ENCODE data around the gene FCHO2.

The FCHO2 gene

GRCh38 chr5:73129143-73129542 is 173.3 kb downstream of the FCHO2 start:
- no peak for TF ChIP-seq CTCF (IDR thresholded peaks at IDR 0.05; ENCODE audit: insufficient read depth, low read length, poor library complexity, severe bottlenecking)
- DNase-seq (ENCODE audit: extremely low read depth, insufficient read length): no peak
- H3K36me3 ChIP-seq (ENCODE audit: control insufficient read depth, insufficient read depth, low read length): no peaks in the 10 kb centered on the region

DNA sequence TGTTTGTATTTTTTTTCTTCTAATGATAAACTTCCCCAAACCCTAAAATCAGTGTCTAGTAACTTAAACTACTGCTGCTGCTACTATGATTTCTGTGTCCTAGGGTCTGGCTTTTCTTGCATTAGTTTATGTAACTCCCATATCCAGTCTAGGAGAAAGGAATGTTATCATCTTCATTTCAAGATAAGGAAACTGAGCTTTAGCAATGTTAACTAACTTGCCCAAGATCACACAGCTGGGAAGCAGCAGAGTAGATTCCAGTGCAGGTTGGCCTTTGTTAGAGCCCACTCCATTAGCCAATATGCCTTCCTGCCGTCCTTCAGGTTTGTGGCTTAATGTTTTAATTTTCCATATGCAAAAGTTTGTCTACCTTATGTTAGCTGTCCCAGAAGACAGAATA is 175.0 kb downstream of the FCHO2 start:
- Histone ChIP-seq H3K4me3 (replicated peaks; ENCODE audit: low read depth, low read length) (no peak overlapping the region), H3K36me3 (ENCODE audit: control insufficient read depth, insufficient read depth, low read length) (no peaks in the 10 kb centered on the region), H3K27me3 (replicated peaks; ENCODE audit: control insufficient read depth, insufficient read depth, low read length) (no peaks in the 10 kb centered on the region)
- DNase-seq (ENCODE audit: extremely low read depth, insufficient read length): no peak
- no peak for TF ChIP-seq CTCF (IDR thresholded peaks at IDR 0.05; ENCODE audit: insufficient read depth, low read length, poor library complexity, severe bottlenecking)

More at GRCh38 chr5:73129143-73129542, 173.3 kb downstream of the FCHO2 start:
- Histone ChIP-seq H3K27me3 (replicated peaks; ENCODE audit: control insufficient read depth, insufficient read depth, low read length) (no peaks in the 10 kb centered on the region), H3K4me3 (replicated peaks; ENCODE audit: low read depth, low read length) (no peak overlapping the region)

- no peak for TF ChIP-seq CTCF (IDR thresholded peaks at IDR 0.05; ENCODE audit: insufficient read depth, low read length, poor library complexity, severe bottlenecking)
- H3K36me3 ChIP-seq (ENCODE audit: control insufficient read depth, insufficient read depth, low read length): no peaks in the 10 kb centered on the region
- no peaks in the 10 kb centered on the region; the same call in 1 of the 2 replicates for H3K27me3 ChIP-seq (replicated peaks; ENCODE audit: control insufficient read depth, insufficient read depth, low read length)
- no peak for DNase-seq (ENCODE audit: extremely low read depth, insufficient read length)
- H3K4me3 ChIP-seq (replicated peaks; ENCODE audit: low read depth, low read length): no peak overlapping the region
These were observed 176.0 kb downstream of the FCHO2 start for GRCh38 chr5:73131711-73132425.

- Histone ChIP-seq H3K27me3 (replicated peaks; ENCODE audit: control insufficient read depth, insufficient read depth, low read length) (no peaks in the 10 kb centered on the region; the same call in 1 of the 2 replicates), H3K4me3 (replicated peaks; ENCODE audit: low read depth, low read length) (no peak overlapping the region), H3K36me3 (ENCODE audit: control insufficient read depth, insufficient read depth, low read length) (no peaks in the 10 kb centered on the region)
- DNase-seq (ENCODE audit: extremely low read depth, insufficient read length): no peak
- TF ChIP-seq CTCF (IDR thresholded peaks at IDR 0.05; ENCODE audit: insufficient read depth, low read length, poor library complexity, severe bottlenecking): no peak
These were observed 176.9 kb downstream of the FCHO2 start for GRCh38 chr5:73132759-73133158.

- no peak overlapping the region for H3K4me3 ChIP-seq (replicated peaks; ENCODE audit: low read depth, low read length)
- H3K27me3 ChIP-seq (replicated peaks; ENCODE audit: control insufficient read depth, insufficient read depth, low read length): no peaks in the 10 kb centered on the region; the same call in 1 of the 2 replicates
- TF ChIP-seq CTCF (IDR thresholded peaks at IDR 0.05; ENCODE audit: insufficient read depth, low read length, poor library complexity, severe bottlenecking): no peak
- no peak for DNase-seq (ENCODE audit: extremely low read depth, insufficient read length)
- no peaks in the 10 kb centered on the region for H3K36me3 ChIP-seq (ENCODE audit: control insufficient read depth, insufficient read depth, low read length)
These were observed 179.2 kb downstream of the FCHO2 start for GRCh38 chr5:73135021-73135420.
